SK-N-SH (cell line): Measurements from ENCODE around the gene HS2ST1. TPM values are rescaled to one million over a fixed set of nuclear protein-coding genes. Genes with fewer than 3 reads are reported as not detected.

ENCODE experiments used
- CTCF ChIA-PET: fragments of 300-600, 350-600 bp; formaldehyde crosslinking; extraction: SDS; loops from one replicate; lab custom pipeline; 2021; lab: Yijun Ruan, JAX
- POLR2A ChIA-PET: fragments of 350-600 bp; sonication (Branson Sonifier 250); formaldehyde crosslinking; extraction: SDS; loops from one replicate; lab custom pipeline; 2020; ENCODE audit warnings: antibody characterized with exemption, inconsistent platforms; lab: Yijun Ruan, JAX
- DNase-seq: peaks from one replicate; pipeline ENCODE4 v3.0.0; 2012
- H2AFZ ChIP-seq: fragments of 200-600 bp; sonication (generic); 2 replicates; pipeline ENCODE4 v1.8.1; 2016; ENCODE audit warnings: antibody characterized with exemption, mild to moderate bottlenecking, low read depth
- H3F3A ChIP-seq: fragments of 200-600 bp; sonication (generic); replicated peaks from 2 replicates; pipeline ENCODE3; 2016; ENCODE audit warnings: antibody characterized with exemption, mild to moderate bottlenecking; ENCODE audit not compliant: insufficient read depth
- H3K27ac ChIP-seq, 2 experiments: fragments of 200-500 bp in 1 of 2; fragments of 200-600 bp in 1 of 2; sonication (Bioruptor generic) in 1 of 2; sonication (generic), shearing (Covaris generic) in 1 of 2; 2 replicates each; pipeline versions ENCODE4 v1.5.1 to v1.6.1; 2014 to 2016; ENCODE audit warnings: low read depth in 2 of 2, inconsistent platforms in 1 of 2, low read length in 1 of 2, mild to moderate bottlenecking in 1 of 2, mixed read lengths in 1 of 2
- H3K27me3 ChIP-seq: fragments of 200-600 bp; sonication (generic), shearing (Covaris generic); 2 replicates; pipeline ENCODE4 v1.6.1; 2016; ENCODE audit warnings: mixed run types; ENCODE audit not compliant: insufficient read depth
- H3K36me3 ChIP-seq, 2 experiments: fragments of 200-500 bp in 1 of 2; fragments of 200-600 bp in 1 of 2; sonication (Bioruptor generic) in 1 of 2; sonication (generic) in 1 of 2; replicated peaks in 1 of 2; 2 replicates each; pipeline versions ENCODE3 to v1.5.1; 2014 to 2016; ENCODE audit warnings: low read length in 1 of 2, mild to moderate bottlenecking in 1 of 2; ENCODE audit not compliant: insufficient read depth in 2 of 2, control insufficient read depth in 1 of 2
- H3K4me1 ChIP-seq, 2 experiments: fragments of 200-500 bp in 1 of 2; fragments of 200-600 bp in 1 of 2; sonication (Bioruptor generic) in 1 of 2; sonication (generic), shearing (Covaris generic) in 1 of 2; 2 replicates each; pipeline versions ENCODE4 v1.5.1 to v1.6.1; 2014 to 2016; ENCODE audit warnings: low read depth in 1 of 2, low read length in 1 of 2, mixed run types in 1 of 2; ENCODE audit not compliant: insufficient read depth in 2 of 2, control insufficient read depth in 1 of 2
- H3K4me2 ChIP-seq: fragments of 200-600 bp; sonication (generic), shearing (Covaris generic); 2 replicates; pipeline ENCODE4 v1.6.1; 2017; ENCODE audit warnings: mixed run types
- H3K4me3 ChIP-seq, 2 experiments: fragments of 200-500 bp in 1 of 2; fragments of 200-600 bp in 1 of 2; sonication (Bioruptor generic) in 1 of 2; sonication (generic), shearing (Covaris generic) in 1 of 2; 2 replicates each; pipeline versions ENCODE4 v1.5.1 to v1.8.1; 2014 to 2016; ENCODE audit warnings: low read depth in 2 of 2, inconsistent platforms in 1 of 2, low read length in 1 of 2, mild to moderate bottlenecking in 1 of 2, mixed read lengths in 1 of 2, moderate library complexity in 1 of 2
- H3K79me2 ChIP-seq: fragments of 200-600 bp; sonication (generic); 2 replicates; pipeline ENCODE4 v1.8.1; 2017; ENCODE audit warnings: mild to moderate bottlenecking; ENCODE audit not compliant: insufficient read depth
- H3K9ac ChIP-seq: fragments of 200-600 bp; sonication (generic); 2 replicates; pipeline ENCODE4 v1.6.1; 2017; ENCODE audit warnings: mixed run types
- H3K9me2 ChIP-seq: fragments of 200-600 bp; sonication (generic); 2 replicates; pipeline ENCODE4 v1.6.1; 2017; ENCODE audit warnings: mixed run types
- H3K9me3 ChIP-seq: fragments of 200-600 bp; sonication (generic); 2 replicates; pipeline ENCODE4 v1.6.1; 2017; ENCODE audit warnings: mixed run types, mild to moderate bottlenecking, moderate library complexity
- H4K20me1 ChIP-seq: fragments of 200-600 bp; sonication (generic); 2 replicates; pipeline ENCODE4 v1.6.1; 2017; ENCODE audit warnings: mild to moderate bottlenecking, mixed run types; ENCODE audit not compliant: insufficient read depth
- CTCF ChIP-seq: fragments of 200-600 bp; sonication (generic); IDR thresholded peaks from 2 replicates; pipeline ENCODE4 v1.6.1; 2017; ENCODE audit warnings: antibody characterized with exemption, mild to moderate bottlenecking, moderate library complexity
- ELF1 ChIP-seq: IDR thresholded peaks from 2 replicates; pipeline ENCODE4 v1.4.0; 2012
- EZH2phosphoT487 ChIP-seq: fragments of 200-600 bp; sonication (generic); IDR thresholded peaks from 2 replicates; pipeline ENCODE4 v1.6.1; 2017; ENCODE audit warnings: low read depth, mixed run types, mild to moderate bottlenecking, antibody characterized with exemption, moderate library complexity, borderline replicate concordance
- FOSL2 ChIP-seq: IDR thresholded peaks from 2 replicates; pipeline ENCODE4 v1.4.0; 2012; ENCODE audit warnings: low read depth, mild to moderate bottlenecking, moderate library complexity, borderline replicate concordance
- FOXJ3 ChIP-seq: sonication (generic); formaldehyde crosslinking; IDR thresholded peaks from 2 replicates; pipeline ENCODE4 v1.5.1; 2020; ENCODE audit warnings: mild to moderate bottlenecking, missing genetic modification reagents
- GATA2 ChIP-seq: sonication (generic); formaldehyde crosslinking; IDR thresholded peaks from 2 replicates; pipeline ENCODE4 v1.5.0; 2020; ENCODE audit warnings: mild to moderate bottlenecking, missing genetic modification reagents
- JUND ChIP-seq: IDR thresholded peaks from 2 replicates; pipeline ENCODE4 v1.4.0; 2012
- NFIC ChIP-seq: IDR thresholded peaks from 2 replicates; pipeline ENCODE4 v1.4.0; 2012; ENCODE audit warnings: borderline replicate concordance
- POLR2AphosphoS5 ChIP-seq: IDR thresholded peaks from 2 replicates; pipeline ENCODE4 v1.6.1; 2012; ENCODE audit warnings: low read depth, low read length
- RAD21 ChIP-seq: IDR thresholded peaks from 2 replicates; pipeline ENCODE4 v1.6.1; 2012; ENCODE audit warnings: mild to moderate bottlenecking, low read length
- RFX5 ChIP-seq: IDR thresholded peaks from 2 replicates; pipeline ENCODE4 v1.6.1; 2012; ENCODE audit warnings: mild to moderate bottlenecking, improper control_type of control experiment, low read length
- SIN3A ChIP-seq: IDR thresholded peaks from 2 replicates; pipeline ENCODE4 v1.6.1; 2012; ENCODE audit warnings: low read depth, mild to moderate bottlenecking, low read length, moderate library complexity, borderline replicate concordance
- SMC3 ChIP-seq: IDR thresholded peaks from 2 replicates; pipeline ENCODE4 v1.6.1; 2012; ENCODE audit warnings: low read depth, low read length, improper control_type of control experiment
- TAF1 ChIP-seq: IDR thresholded peaks from 2 replicates; pipeline ENCODE4 v1.6.1; 2012; ENCODE audit warnings: low read depth, mild to moderate bottlenecking, low read length, moderate library complexity, borderline replicate concordance
- USF2 ChIP-seq: fragments of 150-350 bp; IDR thresholded peaks from 2 replicates; pipeline ENCODE4 v1.6.1; 2017; ENCODE audit warnings: antibody characterized with exemption, low read length, low read depth, borderline replicate concordance
- YY1 ChIP-seq: IDR thresholded peaks from 2 replicates; pipeline ENCODE4 v1.4.0; 2012; ENCODE audit warnings: low read depth, mild to moderate bottlenecking
- WGBS: methylation state at CpG from one replicate; pipeline ENCODE4 v1.1.6; 2017; ENCODE audit warnings: low lambda C conversion rate; 5-methylcytosine and 5-hydroxymethylcytosine counted together
- polyA plus RNA-seq, 3 experiments: library from polyadenylated mRNA; depleted of rRNA; stranded (reverse); fragments of >200 nt; gene quantifications; 2 replicates each; pipeline ENCODE4 v1.2.3, GENCODE V29; 2012
- TF ChIP-seq, protein P1 (sequence below): fragments of 150-350 bp; IDR thresholded peaks from 2 replicates; pipeline ENCODE4 v1.6.1; 2016; ENCODE audit warnings: mild to moderate bottlenecking, low read depth, low read length

The HS2ST1 gene
- polyA plus RNA-seq, 1 of the 3 experiments (the other 2 are of a cell fraction) = 16.6 TPM

- POLR2A ChIA-PET = no interaction called here
- DNase-seq = no peak
- H3K4me2 ChIP-seq = peak overlapping the region; percentile 26; the same call in 1 of the 2 replicates
- H3K9ac ChIP-seq = no peak overlapping the region
- H3K4me1 ChIP-seq = peaks cover 11 to 22% of the 10 kb centered on the region in 2 experiments
- H3K27me3 ChIP-seq = no peaks in the 10 kb centered on the region
- TF ChIP-seq FOXJ3 = no peak
- TF ChIP-seq RFX5 = no peak
- no peak for TF ChIP-seq EZH2phosphoT487
- no peak for TF ChIP-seq NFIC
- TF ChIP-seq FOSL2 = no peak
- TF ChIP-seq CTCF = no peak
- TF ChIP-seq, protein P1, sequence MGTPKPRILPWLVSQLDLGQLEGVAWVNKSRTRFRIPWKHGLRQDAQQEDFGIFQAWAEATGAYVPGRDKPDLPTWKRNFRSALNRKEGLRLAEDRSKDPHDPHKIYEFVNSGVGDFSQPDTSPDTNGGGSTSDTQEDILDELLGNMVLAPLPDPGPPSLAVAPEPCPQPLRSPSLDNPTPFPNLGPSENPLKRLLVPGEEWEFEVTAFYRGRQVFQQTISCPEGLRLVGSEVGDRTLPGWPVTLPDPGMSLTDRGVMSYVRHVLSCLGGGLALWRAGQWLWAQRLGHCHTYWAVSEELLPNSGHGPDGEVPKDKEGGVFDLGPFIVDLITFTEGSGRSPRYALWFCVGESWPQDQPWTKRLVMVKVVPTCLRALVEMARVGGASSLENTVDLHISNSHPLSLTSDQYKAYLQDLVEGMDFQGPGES = no peak
- TF ChIP-seq SIN3A = no peak
- no peak for TF ChIP-seq ELF1
- no peak for TF ChIP-seq TAF1
- TF ChIP-seq SMC3 = no peak
- no peak for TF ChIP-seq RAD21
- no peak for TF ChIP-seq POLR2AphosphoS5
- no peak for TF ChIP-seq GATA2 (CRISPR knock-in tag)
- no peak for TF ChIP-seq JUND
- no peak for TF ChIP-seq YY1
- TF ChIP-seq USF2 = no peak
- 97% methylated on average over 3 of the region's 3 CpGs for WGBS
- H3K27ac ChIP-seq = peak overlapping the region in 1 of 2 experiments; percentile 34; a peak in 2 of 4 replicates
- no peaks in the 10 kb centered on the region for H3K9me3 ChIP-seq
- H3K4me3 ChIP-seq = no peak overlapping the region
- no peaks in the 10 kb centered on the region for H3K36me3 ChIP-seq
- no peaks in the 10 kb centered on the region for H3K9me2 ChIP-seq
- H3F3A ChIP-seq = peaks cover 14% of the 10 kb centered on the region
- no peak overlapping the region for H2AFZ ChIP-seq
- no peaks in the 10 kb centered on the region for H3K79me2 ChIP-seq
- CTCF ChIA-PET = interaction anchor here (1.1 to 2.5 kb wide), 2 partner anchors 15 to 282 kb away, joined by 6 to 7 read pairs; no protein-coding TSS in a partner anchor
- H4K20me1 ChIP-seq = no peaks in the 10 kb centered on the region
Observed at GRCh38 chr1:87115891-87116290, 201.5 kb downstream of the HS2ST1 start.
